Body of pancreas (tissue), 4 donors: ENCODE data around the gene MED25.

Experiments used
- CTCF ChIP-seq, 7 experiments: fragments of 450-650 bp in 4 of 7; fragments of 200-600 bp in 3 of 7; sonication (generic) in 3 of 7; IDR thresholded peaks; one replicate each; pipeline ENCODE4 v1.5.1; 2016 to 2019; ENCODE audit warnings: antibody characterized with exemption in 7 of 7
- POLR2A ChIP-seq, 3 donors: fragments of 450-650 bp; IDR thresholded peaks; one replicate each; pipeline ENCODE4 v1.6.1; 2016; ENCODE audit warnings: antibody characterized with exemption in 3 of 3, mild to moderate bottlenecking in 2 of 3

- TF ChIP-seq CTCF (IDR thresholded peaks at IDR 0.05) (no peak), POLR2A (IDR thresholded peaks at IDR 0.05) (no peak)
These were observed 60.0 kb downstream of the MED25 start for GRCh38 chr19:49877879-49878743.
